ENCODE data around the gene MDFIC.

The MDFIC gene

GRCh38 chr7:115013886-115014285 lies 92.0 kb downstream of the MDFIC start:
- TF ChIP-seq CTCF (IDR thresholded peaks at IDR 0.05) = no peak

- no peak for TF ChIP-seq CTCF (IDR thresholded peaks at IDR 0.05)
These were observed 92.9 kb downstream of the MDFIC start for GRCh38 chr7:115014794-115015193.

DNA sequence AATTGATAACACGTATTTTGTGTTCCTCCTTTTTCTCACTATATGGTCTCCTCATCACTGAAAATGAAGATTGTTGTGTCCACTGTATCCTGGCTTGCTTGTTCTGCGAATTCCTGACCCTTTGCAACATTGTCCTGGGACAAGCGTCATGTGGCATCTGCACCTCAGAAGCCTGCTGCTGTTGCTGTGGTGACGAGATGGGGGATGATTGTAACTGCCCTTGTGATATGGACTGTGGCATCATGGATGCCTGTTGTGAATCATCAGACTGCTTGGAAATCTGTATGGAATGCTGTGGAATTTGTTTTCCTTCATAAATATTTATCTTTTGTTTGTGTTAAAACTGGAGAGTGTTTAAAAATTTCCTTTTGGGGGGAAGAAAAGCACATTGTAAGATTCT lies 93.7 kb downstream of the MDFIC start:
- no peak for TF ChIP-seq CTCF (IDR thresholded peaks at IDR 0.05)

DNA sequence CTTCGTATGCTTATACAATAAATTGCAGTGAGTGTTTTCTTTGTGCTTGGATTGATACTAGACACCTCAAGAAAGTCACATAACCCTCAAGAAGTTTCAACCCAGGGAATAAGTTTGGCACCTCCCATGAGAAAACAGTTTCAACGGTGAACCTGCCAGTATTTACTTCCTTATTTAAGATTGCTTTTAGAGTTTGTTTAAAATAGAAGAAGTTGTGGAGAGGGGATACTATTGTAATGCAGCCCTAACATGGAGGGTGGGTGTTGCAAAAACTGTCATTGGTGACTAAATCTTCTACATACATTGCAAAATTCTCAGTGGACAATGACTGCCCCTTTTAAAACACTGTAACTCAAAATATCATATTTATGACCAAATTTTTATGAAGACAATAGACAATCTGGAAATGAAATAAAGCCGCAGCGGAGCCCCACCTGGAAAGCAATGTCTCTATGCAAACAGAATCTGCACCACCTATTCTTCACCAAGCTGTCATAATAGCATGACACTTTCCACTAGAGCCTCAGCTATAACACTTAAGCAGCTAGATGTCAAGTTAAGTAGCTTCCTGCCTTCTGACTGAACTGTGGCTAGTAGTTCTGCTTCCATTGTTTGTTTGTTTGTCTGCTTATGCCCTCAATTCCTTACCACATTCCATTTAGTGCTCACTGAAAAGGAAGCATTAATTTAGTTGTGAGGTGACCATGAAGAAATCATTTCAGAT lies 98.2 kb downstream of the MDFIC start:
- no peak for TF ChIP-seq CTCF (IDR thresholded peaks at IDR 0.05)

GRCh38 chr7:115023219-115023618 lies 101.3 kb downstream of the MDFIC start:
- TF ChIP-seq CTCF (IDR thresholded peaks at IDR 0.05) = no peak

- TF ChIP-seq CTCF (IDR thresholded peaks at IDR 0.05) = no peak
These were observed 102.4 kb downstream of the MDFIC start for GRCh38 chr7:115024276-115024675.

GRCh38 chr7:115032715-115033703 lies 111.1 kb downstream of the MDFIC start:
- no peak for TF ChIP-seq CTCF (IDR thresholded peaks at IDR 0.05)
